ENCODE data around the gene IFI35.

The IFI35 gene

GRCh38 chr17:42969001-42969581, 37.5 kb upstream of the IFI35 start (continued):
- TF ChIP-seq ZNF398 (tag by site-specific recombination; IDR thresholded peaks at IDR 0.05) (peak; percentile 66; the same call in 1 of the 2 replicates), HOXD13 (CRISPR knock-in tag; IDR thresholded peaks at IDR 0.05; ENCODE audit: borderline replicate concordance) (no peak), PRDM10 (tag by site-specific recombination; IDR thresholded peaks at IDR 0.05) (peak; percentile 61), ZNF324 (tag by site-specific recombination; IDR thresholded peaks at IDR 0.05) (peak; percentile 70; the same call in 1 of the 2 replicates), ZNF211 (tag by site-specific recombination; IDR thresholded peaks at IDR 0.05; ENCODE audit: low read depth) (no peak), ZNF629 (tag by site-specific recombination; IDR thresholded peaks at IDR 0.05) (peak; percentile 97), ZNF354C (tag by site-specific recombination; IDR thresholded peaks at IDR 0.05; ENCODE audit: borderline replicate concordance, low read depth) (no peak), ZNF600 (tag by site-specific recombination; IDR thresholded peaks at IDR 0.05) (no peak), ZBTB44 (tag by site-specific recombination; IDR thresholded peaks at IDR 0.05) (no peak), ZNF335 (tag by site-specific recombination; conservative IDR thresholded peaks at IDR 0.05) (peak; percentile 54), ZNF24 (tag by site-specific recombination; IDR thresholded peaks at IDR 0.05) (peak; percentile 63), ZNF624 (tag by site-specific recombination; IDR thresholded peaks at IDR 0.05) (no peak), KLF16 (tag by site-specific recombination; IDR thresholded peaks at IDR 0.05) (no peak), ZNF558 (tag by site-specific recombination; IDR thresholded peaks at IDR 0.05) (peak; percentile 58; the same call in 1 of the 2 replicates), SCRT1 (tag by site-specific recombination; IDR thresholded peaks at IDR 0.05; ENCODE audit: borderline replicate concordance) (peak; percentile 73; the same call in 1 of the 2 replicates), ZNF560 (tag by site-specific recombination; IDR thresholded peaks at IDR 0.05; ENCODE audit: borderline replicate concordance) (no peak), ZFP41 (tag by site-specific recombination; IDR thresholded peaks at IDR 0.05; ENCODE audit: borderline replicate concordance) (no peak), ZNF521 (tag by site-specific recombination; IDR thresholded peaks at IDR 0.05) (no peak), TSHZ1 (tag by site-specific recombination; IDR thresholded peaks at IDR 0.05; ENCODE audit: borderline replicate concordance) (no peak), ZNF549 (tag by site-specific recombination; IDR thresholded peaks at IDR 0.05) (no peak), ZBTB21 (tag by site-specific recombination; IDR thresholded peaks at IDR 0.05) (peak; percentile 95), ZNF544 (tag by site-specific recombination; IDR thresholded peaks at IDR 0.05) (no peak), ZNF660 (tag by site-specific recombination; IDR thresholded peaks at IDR 0.05) (peak; percentile 65; the same call in 1 of the 2 replicates), ZFP37 (tag by site-specific recombination; IDR thresholded peaks at IDR 0.05) (no peak), ZBTB48 (tag by site-specific recombination; IDR thresholded peaks at IDR 0.05) (no peak), ZNF571 (tag by site-specific recombination; IDR thresholded peaks at IDR 0.05) (no peak), SCRT2 (tag by site-specific recombination; IDR thresholded peaks at IDR 0.05) (peak; percentile 96), ZNF248 (tag by site-specific recombination; IDR thresholded peaks at IDR 0.05) (no peak), MZF1 (tag by site-specific recombination; IDR thresholded peaks at IDR 0.05; ENCODE audit: borderline replicate concordance) (no peak), ZIC2 (tag by site-specific recombination; IDR thresholded peaks at IDR 0.05) (peak; percentile 28), ZNF548 (tag by site-specific recombination; IDR thresholded peaks at IDR 0.05) (no peak)

All from HEK293 (cell line).